ENCODE data around the gene HCAR3.
"Not testable (repeated sequence)": the region's sequence is repeated elsewhere in the genome, so short reads cannot be mapped to it uniquely, and the experiment has no call there.

The HCAR3 gene

DNA sequence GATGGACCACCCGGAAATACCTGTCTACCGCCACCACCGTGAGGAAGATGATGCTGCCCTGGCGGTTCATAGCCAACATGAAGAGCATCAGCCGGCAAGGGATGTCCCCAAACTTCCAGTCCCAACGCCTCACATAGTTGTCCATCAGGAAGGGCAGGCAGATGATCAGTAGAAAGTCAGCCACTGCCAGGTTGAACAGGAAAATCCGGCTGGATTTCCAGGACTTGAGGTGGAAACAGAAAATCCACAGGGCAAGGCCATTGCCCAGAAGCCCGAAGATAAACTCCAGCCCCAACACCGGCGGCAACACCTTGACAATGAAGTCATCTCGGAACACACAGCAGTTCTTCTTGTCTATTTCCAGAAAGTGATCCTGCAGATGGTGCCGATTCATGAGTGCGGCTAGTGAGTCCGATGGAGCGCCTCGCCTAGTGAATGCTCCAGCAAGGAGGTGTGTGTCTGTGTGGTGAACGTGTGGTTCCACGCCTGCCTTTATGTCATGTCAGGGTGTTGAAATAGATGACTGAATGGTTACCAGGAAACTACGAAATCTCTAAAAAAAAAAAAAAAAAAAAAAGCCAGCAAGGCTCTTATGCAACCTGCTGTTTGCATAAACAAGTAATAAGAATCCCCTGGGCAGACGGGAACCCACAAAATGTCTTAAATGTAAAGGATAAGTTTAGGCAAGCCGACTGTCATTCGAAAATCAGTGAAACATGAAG is 13.6 kb downstream of the HCAR3 start, which contains the start of gene HCAR2:
TSS of gene HCAR2 (minus strand) at position 468 of the 722 bp plus-strand sequence. CDS start at position 394, 74 bp downstream.
- not testable (repeated sequence) for H3K9me3 ChIP-seq (ENCODE audit: severe bottlenecking); H3K27me3 ChIP-seq (ENCODE audit: insufficient read depth, low read depth, severe bottlenecking); DNase-seq; H3K27ac ChIP-seq; H3K36me3 ChIP-seq; H3K4me3 ChIP-seq (ENCODE audit: low read depth, low read length)

DNA sequence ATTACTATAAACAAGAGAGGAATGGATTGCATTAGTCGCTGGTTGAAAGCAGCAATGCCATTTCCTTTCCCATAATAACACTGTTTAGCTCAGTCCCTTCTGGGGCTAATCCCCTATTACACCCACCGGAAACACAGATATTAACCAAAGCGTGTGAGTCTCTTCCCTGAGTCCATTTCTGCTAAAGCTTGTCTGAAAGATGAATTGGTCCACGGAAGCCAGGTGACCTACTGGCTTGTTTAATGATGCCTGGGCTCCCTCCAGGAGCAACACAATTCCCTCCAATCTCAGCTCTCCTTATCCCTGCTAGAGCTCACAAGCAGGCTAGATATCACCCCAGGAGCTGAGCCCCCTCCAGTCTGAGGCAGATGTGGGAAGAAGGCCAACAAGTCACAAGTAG is 15.1 kb downstream of the HCAR3 start:
- not testable (repeated sequence) for H3K9me3 ChIP-seq (ENCODE audit: severe bottlenecking)

GRCh38 chr12:122700038-122700710 is 16.4 kb downstream of the HCAR3 start:
- not testable (repeated sequence) for H3K27ac ChIP-seq; H3K9me3 ChIP-seq (ENCODE audit: severe bottlenecking); H3K36me3 ChIP-seq; H3K4me3 ChIP-seq (ENCODE audit: low read depth, low read length); DNase-seq; H3K27me3 ChIP-seq (ENCODE audit: insufficient read depth, low read depth, severe bottlenecking)

More for the DNA sequence above, 15.1 kb downstream of the HCAR3 start:
- not testable (repeated sequence) for H3K4me3 ChIP-seq (ENCODE audit: low read depth, low read length); H3K27me3 ChIP-seq (ENCODE audit: insufficient read depth, low read depth, severe bottlenecking); DNase-seq; H3K36me3 ChIP-seq; H3K27ac ChIP-seq

GRCh38 chr12:122696922-122697321 is 19.7 kb downstream of the HCAR3 start:
- not testable (repeated sequence) for H3K36me3 ChIP-seq; H3K9me3 ChIP-seq (ENCODE audit: severe bottlenecking); H3K27ac ChIP-seq; H3K27me3 ChIP-seq (ENCODE audit: insufficient read depth, low read depth, severe bottlenecking); H3K4me3 ChIP-seq (ENCODE audit: low read depth, low read length); DNase-seq

- DNase-seq, result no peak
- Histone ChIP-seq H3K27ac (no peak overlapping the region), H3K9me3 (ENCODE audit: severe bottlenecking) (no peaks in the 10 kb centered on the region), H3K36me3 (no peaks in the 10 kb centered on the region), H3K4me3 (ENCODE audit: low read depth, low read length) (no peak overlapping the region), H3K27me3 (ENCODE audit: insufficient read depth, low read depth, severe bottlenecking) (no peaks in the 10 kb centered on the region)
- TF ChIP-seq CTCF (IDR thresholded peaks at IDR 0.05; ENCODE audit: low read depth, low read length), result no peak
Measured at GRCh38 chr12:122691566-122691965, 25.0 kb downstream of the HCAR3 start.

DNA sequence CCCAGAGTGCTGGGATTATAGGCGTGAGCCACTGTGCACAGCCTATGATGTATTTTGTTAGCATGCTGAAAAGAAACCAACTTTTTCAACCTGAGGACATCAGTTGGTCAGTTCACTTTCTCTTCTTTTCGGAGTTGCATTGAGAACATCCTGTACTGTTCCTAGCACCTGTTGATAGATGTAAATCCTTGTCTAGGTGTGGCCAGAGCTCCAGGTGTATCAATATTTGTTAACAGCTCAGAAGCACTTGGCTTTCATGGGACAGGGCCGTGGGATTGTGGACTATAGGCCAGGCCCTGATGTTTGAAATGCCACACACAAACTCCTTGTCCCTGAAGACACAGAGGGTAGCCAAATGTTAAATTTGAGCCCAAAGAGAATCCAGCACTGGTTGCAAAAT is 28.3 kb downstream of the HCAR3 start:
- Histone ChIP-seq H3K27me3 (ENCODE audit: insufficient read depth, low read depth, severe bottlenecking) (no peaks in the 10 kb centered on the region), H3K27ac (no peak overlapping the region), H3K36me3 (no peaks in the 10 kb centered on the region), H3K9me3 (ENCODE audit: severe bottlenecking) (no peaks in the 10 kb centered on the region), H3K4me3 (ENCODE audit: low read depth, low read length) (no peak overlapping the region)
- TF ChIP-seq CTCF (IDR thresholded peaks at IDR 0.05; ENCODE audit: low read depth, low read length), result no peak
- no peak for DNase-seq

GRCh38 chr12:122687086-122687485 is 29.5 kb downstream of the HCAR3 start:
- H3K27ac ChIP-seq, result no peak overlapping the region
- TF ChIP-seq CTCF (IDR thresholded peaks at IDR 0.05; ENCODE audit: low read depth, low read length), result no peak
- no peak overlapping the region for H3K4me3 ChIP-seq (ENCODE audit: low read depth, low read length)
- DNase-seq, result no peak
- H3K27me3 ChIP-seq (ENCODE audit: insufficient read depth, low read depth, severe bottlenecking), result no peaks in the 10 kb centered on the region
- H3K9me3 ChIP-seq (ENCODE audit: severe bottlenecking), result no peaks in the 10 kb centered on the region
- H3K36me3 ChIP-seq, result no peaks in the 10 kb centered on the region

GRCh38 chr12:122686538-122686937 is 30.1 kb downstream of the HCAR3 start:
- Histone ChIP-seq H3K9me3 (ENCODE audit: severe bottlenecking) (no peaks in the 10 kb centered on the region), H3K4me3 (ENCODE audit: low read depth, low read length) (no peak overlapping the region), H3K36me3 (no peaks in the 10 kb centered on the region), H3K27ac (no peak overlapping the region), H3K27me3 (ENCODE audit: insufficient read depth, low read depth, severe bottlenecking) (no peaks in the 10 kb centered on the region)
- DNase-seq, result no peak
- no peak for TF ChIP-seq CTCF (IDR thresholded peaks at IDR 0.05; ENCODE audit: low read depth, low read length)

Data from WERI-Rb-1 (cell line).